Activated naive CD8-positive, alpha-beta T cell (primary cell): ENCODE measurements around the gene CASP2.

Experiments
- H3K27ac Mint-ChIP-seq: one replicate; pipeline ENCODE4 v1.8.0; 2021; ENCODE audit warnings: mixed read lengths
- H3K27me3 Mint-ChIP-seq: one replicate; pipeline ENCODE4 v1.8.0; 2021; ENCODE audit warnings: mixed read lengths
- H3K36me3 Mint-ChIP-seq: one replicate; pipeline ENCODE4 v1.8.0; 2021; ENCODE audit warnings: mixed read lengths
- H3K4me1 Mint-ChIP-seq: one replicate; pipeline ENCODE4 v1.8.0; 2021; ENCODE audit warnings: low read depth, mixed read lengths
- H3K4me3 Mint-ChIP-seq: one replicate; pipeline ENCODE4 v1.8.0; 2021; ENCODE audit warnings: mild to moderate bottlenecking, mixed read lengths
- H3K9me3 Mint-ChIP-seq: one replicate; pipeline ENCODE4 v1.8.0; 2021; ENCODE audit warnings: low read depth, mixed read lengths

CASP2 gene

DNA sequence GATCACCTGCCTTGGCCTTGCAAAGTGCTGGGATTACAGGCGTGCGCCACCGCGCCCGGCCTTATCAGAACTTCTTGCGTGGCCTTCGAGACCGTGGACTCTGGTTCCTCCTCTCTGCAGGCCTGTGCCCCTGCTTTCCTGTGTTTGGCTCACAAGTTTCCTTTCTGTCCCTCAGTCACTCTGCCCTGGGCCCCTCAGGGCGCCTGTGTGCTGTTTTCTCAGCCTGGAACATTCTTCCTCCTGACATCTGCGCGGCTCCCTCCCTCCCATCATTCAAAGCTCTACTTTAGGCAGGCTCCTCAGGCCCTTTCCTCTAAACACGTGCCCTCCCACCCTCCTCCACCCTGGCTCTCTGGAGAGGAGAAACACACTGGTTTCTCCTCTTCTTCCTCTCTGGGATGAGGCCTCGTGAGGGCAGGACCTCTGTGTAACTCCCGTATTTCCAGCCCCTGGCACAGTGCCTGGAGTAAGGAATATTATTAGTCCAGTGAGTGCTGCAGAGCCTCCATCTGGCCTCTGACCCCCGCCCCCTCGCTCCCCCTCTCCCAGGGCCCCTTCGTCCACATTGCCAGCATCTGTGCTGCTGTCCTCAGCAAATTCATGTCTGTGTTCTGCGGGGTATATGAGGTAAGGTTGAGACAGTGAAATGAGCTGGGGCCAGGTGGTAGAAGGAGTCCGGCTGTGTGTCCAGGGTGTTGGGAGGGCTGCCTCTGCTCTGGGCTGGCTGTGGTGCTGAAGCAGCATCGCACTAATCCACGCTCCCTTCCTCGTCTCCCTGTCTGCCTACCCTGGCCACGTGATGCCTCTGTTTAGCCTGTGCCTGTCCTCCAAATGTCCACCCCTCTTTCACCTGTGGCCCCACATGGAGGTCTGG is 34.8 kb downstream of the CASP2 start:
- Mint-ChIP-seq H3K36me3 (no peaks in the 10 kb centered on the region), H3K4me1 (peaks cover 8% of the 10 kb centered on the region), H3K4me3 (no peak overlapping the region), H3K27me3 (no peaks in the 10 kb centered on the region), H3K9me3 (no peaks in the 10 kb centered on the region), H3K27ac (no peak overlapping the region)

DNA sequence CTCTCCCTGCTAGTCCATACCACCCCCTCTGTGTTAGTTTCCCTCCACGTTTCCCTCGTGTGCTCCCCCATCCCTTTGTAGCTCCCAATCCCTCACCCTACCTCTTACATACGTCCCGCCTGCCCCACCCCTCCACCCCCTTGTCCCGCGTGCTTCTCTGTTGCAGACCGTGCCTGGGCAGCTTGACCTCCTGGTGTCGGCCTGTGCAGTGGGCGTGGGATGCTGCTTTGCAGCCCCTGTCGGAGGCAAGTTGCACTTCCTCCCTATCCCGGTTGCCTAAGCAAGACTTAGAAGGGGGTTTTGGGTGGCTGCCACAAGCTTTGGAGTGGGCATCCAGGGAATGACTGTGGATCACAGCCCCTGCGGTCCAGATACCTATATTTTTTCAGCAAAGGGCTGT is 35.5 kb downstream of the CASP2 start:
- Mint-ChIP-seq H3K36me3 (no peaks in the 10 kb centered on the region), H3K9me3 (no peaks in the 10 kb centered on the region), H3K27ac (no peak overlapping the region), H3K4me3 (no peak overlapping the region), H3K4me1 (peaks cover 8% of the 10 kb centered on the region), H3K27me3 (no peaks in the 10 kb centered on the region)

DNA sequence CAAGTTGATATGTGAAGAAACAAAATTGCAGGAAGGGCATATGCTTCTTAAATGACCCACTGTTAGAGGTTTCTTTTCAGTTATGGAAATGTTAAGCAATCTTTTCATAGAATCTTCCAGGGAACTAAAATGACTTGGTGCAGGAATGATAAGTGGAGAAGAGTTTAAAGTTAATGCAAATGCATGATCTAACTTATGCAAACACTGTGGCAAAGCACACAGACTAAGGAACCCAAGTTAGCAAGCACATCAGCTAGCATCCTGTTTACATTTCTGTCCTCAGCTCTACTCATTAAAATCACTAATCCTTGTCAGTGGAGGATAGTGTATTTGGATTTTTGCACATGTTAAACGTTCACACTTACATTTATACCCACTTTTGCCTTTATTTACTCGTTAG is 37.1 kb downstream of the CASP2 start:
- Mint-ChIP-seq H3K27ac (no peak overlapping the region), H3K4me1 (peaks cover 8% of the 10 kb centered on the region), H3K9me3 (no peaks in the 10 kb centered on the region), H3K4me3 (no peak overlapping the region), H3K27me3 (no peaks in the 10 kb centered on the region), H3K36me3 (no peaks in the 10 kb centered on the region)

DNA sequence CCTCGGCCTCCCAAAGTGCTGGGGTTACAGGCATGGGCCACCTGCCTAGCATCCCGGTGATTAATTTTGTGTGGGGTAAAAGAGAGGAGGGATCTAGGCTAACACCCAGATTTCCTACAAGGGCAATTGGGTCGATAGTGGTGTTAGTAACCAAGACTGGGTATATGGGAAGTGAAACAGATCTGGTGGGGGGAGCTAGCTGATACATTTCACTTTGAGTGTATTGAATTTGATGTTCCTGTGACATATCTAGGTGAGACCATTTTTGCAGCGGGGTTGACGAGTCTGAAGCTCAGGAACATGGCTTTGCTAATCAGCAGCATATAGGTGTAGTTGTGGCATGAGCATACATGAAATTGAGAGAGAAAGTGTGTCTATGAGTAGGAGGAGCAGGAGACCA is 39.8 kb downstream of the CASP2 start:
- Mint-ChIP-seq H3K27ac (no peak overlapping the region), H3K4me3 (no peak overlapping the region), H3K36me3 (no peaks in the 10 kb centered on the region)

GRCh38 chr7:143329471-143330170 is 41.5 kb downstream of the CASP2 start:
- Mint-ChIP-seq H3K9me3 (no peaks in the 10 kb centered on the region), H3K4me1 (peaks cover 8% of the 10 kb centered on the region), H3K27ac (no peak overlapping the region)

More for the DNA sequence above, 39.8 kb downstream of the CASP2 start:
- Mint-ChIP-seq H3K4me1 (peaks cover 8% of the 10 kb centered on the region), H3K9me3 (no peaks in the 10 kb centered on the region), H3K27me3 (no peaks in the 10 kb centered on the region)

DNA sequence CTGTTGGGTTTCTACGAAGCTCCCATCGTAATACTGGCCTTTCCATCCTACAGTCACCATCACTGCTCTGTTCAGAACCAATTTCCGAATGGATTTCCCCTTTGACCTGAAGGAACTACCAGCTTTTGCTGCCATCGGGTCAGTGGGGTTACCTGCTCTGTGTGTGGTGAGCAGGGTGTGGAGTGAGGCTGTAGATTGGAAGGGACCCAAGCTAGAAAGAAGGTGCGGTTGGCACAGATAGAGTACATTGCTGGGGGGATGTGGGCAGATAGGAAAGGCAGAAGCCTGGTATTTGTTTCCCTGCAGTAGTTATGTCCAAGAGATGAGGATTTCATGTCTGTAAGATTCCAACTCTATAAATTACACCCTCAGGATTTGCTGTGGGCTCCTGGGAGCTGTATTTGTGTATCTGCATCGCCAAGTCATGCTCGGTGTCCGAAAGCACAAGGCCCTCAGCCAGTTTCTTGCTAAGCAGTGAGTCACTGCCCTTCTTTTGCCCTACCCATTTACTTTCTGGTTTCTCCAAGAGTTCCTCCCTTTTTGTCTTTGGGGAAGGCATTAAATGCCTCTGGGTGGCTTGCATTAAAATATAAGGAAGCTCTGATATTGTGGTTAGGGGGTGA is 43.1 kb downstream of the CASP2 start:
- H3K36me3 Mint-ChIP-seq = no peaks in the 10 kb centered on the region
- no peaks in the 10 kb centered on the region for H3K9me3 Mint-ChIP-seq
- H3K27me3 Mint-ChIP-seq = no peaks in the 10 kb centered on the region
- no peak overlapping the region for H3K27ac Mint-ChIP-seq
- H3K4me3 Mint-ChIP-seq = no peak overlapping the region
- H3K4me1 Mint-ChIP-seq = no peaks in the 10 kb centered on the region

More at GRCh38 chr7:143329471-143330170, 41.5 kb downstream of the CASP2 start:
- Mint-ChIP-seq H3K36me3 (no peaks in the 10 kb centered on the region), H3K27me3 (no peaks in the 10 kb centered on the region), H3K4me3 (no peak overlapping the region)

DNA sequence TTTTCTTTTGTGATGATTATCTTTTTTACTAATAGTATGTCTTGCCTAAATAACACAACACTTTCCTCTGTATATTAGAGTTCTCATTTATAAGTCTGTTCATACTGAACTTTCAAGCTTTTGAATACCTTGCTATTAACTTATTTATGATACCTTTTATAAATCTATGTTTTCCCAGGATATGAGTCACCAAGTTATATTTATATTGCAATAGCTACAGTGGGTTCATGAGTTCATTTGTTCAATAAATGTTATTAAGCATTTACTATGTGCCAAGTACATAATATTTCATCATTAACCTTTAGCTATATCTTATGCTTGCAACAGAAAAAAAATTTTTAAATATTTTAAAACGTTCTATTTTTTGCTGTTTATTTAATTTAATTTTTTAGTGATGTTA is 46.1 kb downstream of the CASP2 start:
- Mint-ChIP-seq H3K4me1 (no peaks in the 10 kb centered on the region), H3K9me3 (no peaks in the 10 kb centered on the region), H3K27me3 (no peaks in the 10 kb centered on the region), H3K36me3 (no peaks in the 10 kb centered on the region), H3K27ac (no peak overlapping the region), H3K4me3 (no peak overlapping the region)

- H3K27ac Mint-ChIP-seq = no peak overlapping the region
- H3K27me3 Mint-ChIP-seq = peaks cover 2% of the 10 kb centered on the region
- H3K4me3 Mint-ChIP-seq = no peak overlapping the region
- H3K4me1 Mint-ChIP-seq = no peaks in the 10 kb centered on the region
- H3K9me3 Mint-ChIP-seq = no peaks in the 10 kb centered on the region
- H3K36me3 Mint-ChIP-seq = no peaks in the 10 kb centered on the region
These were observed 49.1 kb downstream of the CASP2 start for GRCh38 chr7:143337216-143337615.

DNA sequence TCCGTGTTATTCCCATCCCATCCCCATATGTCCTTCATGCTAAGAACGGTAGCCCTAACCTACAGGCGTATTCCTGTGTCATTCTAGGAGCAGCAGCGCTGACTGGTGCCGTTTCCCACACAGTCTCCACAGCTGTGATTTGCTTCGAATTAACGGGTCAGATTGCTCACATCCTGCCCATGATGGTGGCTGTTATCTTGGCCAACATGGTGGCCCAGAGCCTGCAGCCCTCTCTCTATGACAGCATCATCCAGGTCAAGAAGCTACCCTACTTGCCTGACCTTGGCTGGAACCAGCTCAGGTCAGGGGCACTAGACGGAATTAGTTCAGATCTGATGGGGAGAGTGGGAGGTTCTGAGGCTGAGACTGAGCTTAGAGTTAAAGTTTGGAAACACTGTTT is 53.7 kb downstream of the CASP2 start:
- Mint-ChIP-seq H3K27ac (no peak overlapping the region), H3K9me3 (no peaks in the 10 kb centered on the region), H3K36me3 (no peaks in the 10 kb centered on the region), H3K27me3 (peaks cover 4% of the 10 kb centered on the region), H3K4me3 (no peak overlapping the region), H3K4me1 (peaks cover 6% of the 10 kb centered on the region)

DNA sequence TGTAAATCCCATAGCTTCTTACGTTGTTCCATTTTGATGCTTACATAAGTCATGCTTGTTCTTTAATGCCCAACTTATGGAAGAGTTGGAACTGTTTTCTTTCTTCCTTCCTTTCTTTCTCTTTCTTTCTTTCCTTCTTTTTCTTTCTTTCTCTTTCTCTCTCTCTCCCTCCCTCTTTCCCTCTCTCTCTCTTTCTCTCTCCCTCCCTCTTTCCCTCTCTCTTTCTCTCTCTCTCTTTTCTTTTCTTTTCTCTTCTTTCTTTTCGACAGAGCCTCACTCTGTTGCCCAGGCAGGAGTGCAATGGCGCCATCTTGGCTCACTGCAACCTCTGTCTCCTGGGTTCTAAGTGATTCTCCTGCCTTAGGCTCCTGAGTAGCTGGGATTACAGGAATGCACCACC is 55.4 kb downstream of the CASP2 start:
- Mint-ChIP-seq H3K36me3 (no peaks in the 10 kb centered on the region), H3K27me3 (peaks cover 7% of the 10 kb centered on the region), H3K9me3 (no peaks in the 10 kb centered on the region), H3K27ac (no peak overlapping the region), H3K4me1 (peaks cover 6% of the 10 kb centered on the region), H3K4me3 (no peak overlapping the region)

- Mint-ChIP-seq H3K4me3 (peak overlapping the region; percentile 78), H3K4me1 (peaks cover 6% of the 10 kb centered on the region), H3K36me3 (no peaks in the 10 kb centered on the region), H3K27me3 (peaks cover 4% of the 10 kb centered on the region), H3K27ac (no peak overlapping the region), H3K9me3 (no peaks in the 10 kb centered on the region)
These were observed 57.3 kb downstream of the CASP2 start for GRCh38 chr7:143345428-143345900.

DNA sequence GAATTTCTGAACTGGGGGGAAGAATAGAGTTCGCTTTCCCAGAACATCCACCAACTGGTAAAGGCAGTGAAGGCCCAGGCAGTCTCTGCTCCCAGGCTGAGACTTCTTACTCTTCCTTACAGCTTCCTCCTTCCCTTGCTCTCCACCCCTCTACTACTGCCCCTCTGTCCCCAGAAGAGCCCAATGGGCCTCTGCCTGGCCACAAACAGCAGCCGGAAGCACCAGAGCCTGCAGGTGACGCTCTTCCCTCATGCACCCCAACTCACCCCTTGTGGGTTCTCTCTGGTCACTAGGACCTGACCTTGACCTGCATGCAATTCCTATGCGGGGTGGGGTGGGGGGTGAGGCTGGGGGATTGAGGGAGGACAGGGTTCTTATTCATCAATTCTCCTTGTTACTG is 57.9 kb downstream of the CASP2 start:
- Mint-ChIP-seq H3K4me1 (peaks cover 6% of the 10 kb centered on the region), H3K27ac (no peak overlapping the region), H3K27me3 (peaks cover 4% of the 10 kb centered on the region), H3K36me3 (no peaks in the 10 kb centered on the region), H3K4me3 (no peak overlapping the region), H3K9me3 (no peaks in the 10 kb centered on the region)

DNA sequence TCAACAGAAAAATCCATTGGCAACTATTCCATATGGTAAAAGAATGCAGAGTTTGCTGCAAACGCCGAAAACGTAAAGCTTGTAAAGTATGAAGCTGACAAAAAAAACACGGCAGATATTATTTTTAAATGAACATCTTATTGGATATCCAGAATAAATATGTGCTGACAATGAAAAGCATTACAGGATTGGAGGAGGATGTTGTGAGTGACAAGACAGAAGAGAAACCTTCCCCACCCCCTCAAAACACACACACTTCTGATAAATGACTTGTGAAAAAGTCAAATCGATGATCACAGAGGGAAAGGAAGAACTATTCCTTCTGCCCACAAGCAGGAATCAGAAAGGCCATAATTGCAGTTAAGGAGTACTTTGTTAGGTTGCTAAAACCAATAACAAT is 59.8 kb downstream of the CASP2 start:
- H3K36me3 Mint-ChIP-seq = no peaks in the 10 kb centered on the region
- no peak overlapping the region for H3K4me3 Mint-ChIP-seq
- H3K4me1 Mint-ChIP-seq = peaks cover 6% of the 10 kb centered on the region
- no peaks in the 10 kb centered on the region for H3K9me3 Mint-ChIP-seq
- peaks cover 4% of the 10 kb centered on the region for H3K27me3 Mint-ChIP-seq
- no peak overlapping the region for H3K27ac Mint-ChIP-seq

DNA sequence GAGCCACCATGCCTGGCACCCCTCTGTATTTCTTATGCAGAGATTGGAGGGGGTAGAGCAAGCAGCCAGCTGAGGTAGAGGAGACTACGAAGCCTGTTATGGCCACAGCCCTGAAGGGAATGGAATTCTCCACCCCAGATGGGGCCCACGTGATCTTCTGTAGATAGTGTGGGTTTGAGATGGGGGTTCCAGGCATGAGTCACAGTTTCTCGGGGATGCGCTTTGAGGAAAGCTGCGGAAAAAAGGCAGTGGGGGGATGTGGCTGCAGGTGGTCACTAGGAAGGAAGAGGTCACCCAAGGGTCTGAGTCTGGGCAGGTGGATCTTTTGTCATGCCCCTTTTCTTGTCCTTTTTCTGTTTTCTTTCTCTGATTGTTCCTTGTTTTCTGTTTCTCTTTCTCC is 62.9 kb downstream of the CASP2 start:
- Mint-ChIP-seq H3K27ac (no peak overlapping the region), H3K4me1 (no peaks in the 10 kb centered on the region), H3K27me3 (peaks cover 4% of the 10 kb centered on the region), H3K9me3 (no peaks in the 10 kb centered on the region), H3K4me3 (no peak overlapping the region), H3K36me3 (no peaks in the 10 kb centered on the region)

- Mint-ChIP-seq H3K9me3 (no peaks in the 10 kb centered on the region), H3K4me3 (no peak overlapping the region)
These were observed 63.4 kb downstream of the CASP2 start for GRCh38 chr7:143351574-143351973.

More at GRCh38 chr7:143351574-143351973, 63.4 kb downstream of the CASP2 start:
- Mint-ChIP-seq H3K27me3 (peaks cover 4% of the 10 kb centered on the region), H3K36me3 (no peaks in the 10 kb centered on the region), H3K27ac (no peak overlapping the region), H3K4me1 (no peaks in the 10 kb centered on the region)
